IMR-90 (cell line): ENCODE results near the gene MEIS1. TPM values are rescaled to one million over a fixed set of nuclear protein-coding genes. Genes with fewer than 3 reads are reported as not detected.

Experiments used
- ATAC-seq: fragments of 200-7000 bp; cut with Tn5 transposase; 2 replicates; pipeline ENCODE4 v1.9.1; 2020; ENCODE audit warnings: low read depth, mild to moderate bottlenecking, moderate library complexity
- BruUV-seq: library from RNA; stranded (reverse); fragments of 400-500 nt; replicated peaks from 2 replicates; lab custom pipeline; 2021; lab: Mats Ljungman, UMichigan
- CTCF ChIA-PET: fragments of 300-600 bp; formaldehyde crosslinking; extraction: SDS; loops from one replicate; lab custom pipeline; 2021; ENCODE audit warnings: antibody characterized with exemption; lab: Yijun Ruan, JAX
- POLR2A ChIA-PET: fragments of 300-600 bp; sonication (Branson Sonifier 250); formaldehyde crosslinking; loops from one replicate; lab custom pipeline; 2022; ENCODE audit warnings: antibody characterized with exemption; ENCODE audit not compliant: unreplicated experiment; lab: Charles Lee
- DNase-seq: peaks from one replicate; pipeline ENCODE4 v3.0.0; 2013
- H2AFZ ChIP-seq: replicated peaks from 2 replicates; pipeline ENCODE3; 2013; ENCODE audit warnings: low read length, mild to moderate bottlenecking; ENCODE audit not compliant: poor library complexity
- H2AK5ac ChIP-seq: 2 replicates; pipeline ENCODE4 v1.6.1; 2013; ENCODE audit warnings: low read depth, low read length, inconsistent platforms
- H2AK9ac ChIP-seq: replicated peaks from 2 replicates; pipeline ENCODE3; 2013; ENCODE audit warnings: mild to moderate bottlenecking, low read depth, low read length, moderate library complexity; ENCODE audit not compliant: poor library complexity
- H2BK120ac ChIP-seq: 2 replicates; pipeline ENCODE4 v1.6.1; 2013; ENCODE audit warnings: low read depth, low read length, inconsistent platforms
- H2BK15ac ChIP-seq: 3 replicates; pipeline ENCODE4 v1.6.1; 2013; ENCODE audit warnings: low read depth, low read length, inconsistent platforms
- H2BK20ac ChIP-seq: 2 replicates; pipeline ENCODE4 v1.6.1; 2013; ENCODE audit warnings: low read depth, mild to moderate bottlenecking, inconsistent platforms, low read length, moderate library complexity
- H2BK5ac ChIP-seq: 2 replicates; pipeline ENCODE4 v1.6.1; 2013; ENCODE audit warnings: mild to moderate bottlenecking, low read depth, low read length, inconsistent platforms; ENCODE audit not compliant: poor library complexity, severe bottlenecking
- H3K14ac ChIP-seq: replicated peaks from 2 replicates; pipeline ENCODE4 v1.6.1; 2013; ENCODE audit warnings: low read depth, low read length, inconsistent platforms
- H3K18ac ChIP-seq: 2 replicates; pipeline ENCODE4 v1.6.1; 2013; ENCODE audit warnings: low read depth, low read length, control low read depth
- H3K23ac ChIP-seq: 2 replicates; pipeline ENCODE4 v1.6.1; 2013; ENCODE audit warnings: low read depth, low read length, inconsistent platforms
- H3K27ac ChIP-seq: 2 replicates; pipeline ENCODE4 v1.5.1; 2013; ENCODE audit warnings: mild to moderate bottlenecking, control low read depth, low read length; ENCODE audit not compliant: insufficient read depth
- H3K27me3 ChIP-seq: 2 replicates; pipeline ENCODE4 v1.6.1; 2013; ENCODE audit warnings: low read length; ENCODE audit not compliant: control insufficient read depth, insufficient read depth
- H3K36me3 ChIP-seq: 2 replicates; pipeline ENCODE4 v1.6.1; 2013; ENCODE audit warnings: low read length, mixed read lengths; ENCODE audit not compliant: control insufficient read depth, insufficient read depth
- H3K4ac ChIP-seq: 2 replicates; pipeline ENCODE4 v1.6.1; 2013; ENCODE audit warnings: low read depth, low read length, inconsistent platforms
- H3K4me1 ChIP-seq: 2 replicates; pipeline ENCODE4 v1.6.1; 2013; ENCODE audit warnings: low read length, mixed read lengths; ENCODE audit not compliant: control insufficient read depth, insufficient read depth
- H3K4me2 ChIP-seq: 2 replicates; pipeline ENCODE4 v1.6.1; 2013; ENCODE audit warnings: low read depth, mild to moderate bottlenecking, control low read depth, low read length, moderate library complexity
- H3K4me3 ChIP-seq: 2 replicates; pipeline ENCODE4 v1.5.1; 2013; ENCODE audit warnings: low read depth, mild to moderate bottlenecking, control low read depth, low read length, moderate library complexity; ENCODE audit not compliant: insufficient read depth
- H3K56ac ChIP-seq: 2 replicates; pipeline ENCODE4 v1.6.1; 2013; ENCODE audit warnings: low read length, inconsistent platforms; ENCODE audit not compliant: insufficient read depth; ENCODE audit errors: extremely low read depth
- H3K79me1 ChIP-seq, 2 experiments: 2 replicates each; pipeline ENCODE4 v1.6.1; 2013; ENCODE audit warnings: low read length in 2 of 2, inconsistent platforms in 1 of 2, low read depth in 1 of 2
- H3K9ac ChIP-seq: 2 replicates; pipeline ENCODE4 v1.6.1; 2013; ENCODE audit warnings: low read depth, low read length, control low read depth
- H3K9me1 ChIP-seq: 2 replicates; pipeline ENCODE4 v1.6.1; 2013; ENCODE audit warnings: low read length, inconsistent platforms; ENCODE audit not compliant: insufficient read depth
- H3K9me3 ChIP-seq: 2 replicates; pipeline ENCODE4 v1.6.1; 2013; ENCODE audit warnings: low read length; ENCODE audit not compliant: control insufficient read depth, insufficient read depth
- H4K20me1 ChIP-seq: 2 replicates; pipeline ENCODE4 v1.6.1; 2013; ENCODE audit warnings: low read length, inconsistent platforms; ENCODE audit not compliant: insufficient read depth
- H4K5ac ChIP-seq: 2 replicates; pipeline ENCODE4 v1.6.1; 2013; ENCODE audit warnings: mild to moderate bottlenecking, low read depth, low read length, control low read depth
- H4K8ac ChIP-seq, 2 experiments: 2 replicates each; pipeline ENCODE4 v1.6.1; 2013; ENCODE audit warnings: low read depth in 2 of 2, low read length in 2 of 2, control low read depth in 1 of 2, inconsistent platforms in 1 of 2
- H4K91ac ChIP-seq: 2 replicates; pipeline ENCODE4 v1.6.1; 2013; ENCODE audit warnings: low read depth, low read length, inconsistent platforms; ENCODE audit not compliant: insufficient read depth
- FOS ChIP-seq: fragments of 150-350 bp; IDR thresholded peaks from 2 replicates; pipeline ENCODE4 v1.6.1; 2016; ENCODE audit warnings: low read depth, low read length
- MAFK ChIP-seq: IDR thresholded peaks from 2 replicates; pipeline ENCODE4 v1.6.1; 2012; ENCODE audit warnings: low read depth, low read length, improper control_type of control experiment
- MXI1 ChIP-seq: IDR thresholded peaks from 2 replicates; pipeline ENCODE4 v1.6.1; 2012; ENCODE audit warnings: low read depth, mild to moderate bottlenecking, low read length, moderate library complexity, borderline replicate concordance
- NFE2L2 ChIP-seq: fragments of 150-350 bp; IDR thresholded peaks from 2 replicates; pipeline ENCODE4 v1.6.1; 2016; ENCODE audit warnings: low read depth, mild to moderate bottlenecking, low read length
- dilution Hi-C: fragments of 300-500 bp; cut with HindIII; formaldehyde crosslinking; loops from one replicate; pipeline ENCODE4 v1.14.3; 2018; ENCODE audit warnings: low sequenced_read_pairs; ENCODE audit not compliant: unreplicated experiment
- in situ Hi-C: fragments of 300-500 bp; cut with MboI; formaldehyde crosslinking; loops from 3 replicates; pipeline ENCODE4 v1.14.3; 2019; ENCODE audit warnings: low sequenced_read_pairs, inconsistent platforms, mixed read lengths
- intact Hi-C: fragments of 100-400 bp; cut with micrococcal nuclease; formaldehyde crosslinking; loops from 2 replicates; pipeline ENCODE4 v1.10.0; 2022
- polyA plus RNA-seq, 3 experiments: library from polyadenylated mRNA; depleted of rRNA; stranded (reverse); fragments of >200 nt; gene quantifications; 2 replicates each; pipeline ENCODE4 v1.2.3, GENCODE V29; 2012; ENCODE audit warnings: low replicate concordance in 1 of 3
- total RNA-seq: library from RNA; depleted of rRNA; stranded (reverse); fragments of >200 nt; gene quantifications from 2 replicates; pipeline ENCODE4 v1.2.3, GENCODE V29; 2012

The MEIS1 gene
- total and polyA plus RNA-seq, 2 of the 4 experiments (the other 2 are of a cell fraction), result 54.4 to 157 TPM

GRCh38 chr2:66431274-66431642 lies 3.7 kb upstream of the MEIS1 start:
- Histone ChIP-seq H3K27ac (no peak overlapping the region; the same call in 1 of the 2 replicates), H4K8ac (peak overlapping the region in 1 of 2 experiments; percentile 78; a peak in 1 of 4 replicates), H2BK15ac (no peak overlapping the region), H3K9ac (no peak overlapping the region; the same call in 1 of the 2 replicates), H3K4me2 (no peak overlapping the region), H2BK20ac (no peak overlapping the region), H3K9me1 (no peaks in the 10 kb centered on the region), H4K91ac (no peak overlapping the region), H3K18ac (no peak overlapping the region), H3K36me3 (no peaks in the 10 kb centered on the region), H2BK5ac (no peak overlapping the region), H2BK120ac (no peak overlapping the region), H2AK5ac (no peak overlapping the region), H2AK9ac (no peak overlapping the region), H3K79me1 (peaks cover 5 to 20% of the 10 kb centered on the region in 2 experiments; a peak in 1 of 4 replicates), H3K4me3 (no peak overlapping the region), H3K9me3 (no peaks in the 10 kb centered on the region), H4K5ac (no peak overlapping the region), H3K27me3 (peaks cover 5% of the 10 kb centered on the region; the same call in 1 of the 2 replicates), H3K4ac (no peak overlapping the region), H4K20me1 (peaks cover 6% of the 10 kb centered on the region; the same call in 1 of the 2 replicates), H2AFZ (no peak overlapping the region), H3K56ac (peak overlapping the region; percentile 8; the same call in 1 of the 2 replicates), H3K4me1 (peaks cover 5% of the 10 kb centered on the region; the same call in 1 of the 2 replicates), H3K23ac (no peak overlapping the region), H3K14ac (no peak overlapping the region)
- DNase-seq (no peak), ATAC-seq (no peak)
- in situ Hi-C loops, result loop anchor here (5.0 to 25.0 kb wide), 5 partner anchors 414 to 1606 kb away; no protein-coding TSS in a partner anchor
- POLR2A ChIA-PET, result no interaction called here
- intact Hi-C loops, result loop anchor here (5.0 kb wide), 1 partner anchor 891 kb away; no protein-coding TSS in a partner anchor
- CTCF ChIA-PET, result interaction anchor here (0.6 kb wide), 1 partner anchor 1214 kb away, joined by 3 read pairs; no protein-coding TSS in a partner anchor
- TF ChIP-seq FOS, result no peak
- TF ChIP-seq MXI1, result no peak
- no peak for TF ChIP-seq MAFK
- TF ChIP-seq NFE2L2, result no peak
- BruUV-seq, result no TSS peak
- dilution Hi-C loops, result loop anchor here (25.0 kb wide), 1 partner anchor 781 kb away; no protein-coding TSS in a partner anchor
